Smooth muscle cell (in vitro differentiated cells): ENCODE measurements around the gene ARHGEF5. TPM values are rescaled to one million over a fixed set of nuclear protein-coding genes. Genes with fewer than 3 reads are reported as not detected.
A peak's percentile ranks its signal among the peaks of the same experiment; 100 is the strongest.
"Not testable (repeated sequence)": the region's sequence is repeated elsewhere in the genome, so short reads cannot be mapped to it uniquely, and the experiment has no call there.

ENCODE experiments used
- DNase-seq: peaks from one replicate; lab custom pipeline; 2025; ENCODE audit not compliant: unreplicated experiment; lab: John Stamatoyannopoulos, UW
- H2AFZ ChIP-seq: fragments of 200-600 bp; sonication (generic); 2 replicates; pipeline ENCODE4 v1.6.0; 2016; ENCODE audit warnings: antibody characterized with exemption, low read depth, mild to moderate bottlenecking
- H3F3A ChIP-seq: fragments of 200-600 bp; sonication (generic); 2 replicates; pipeline ENCODE4 v1.6.0; 2017; ENCODE audit warnings: antibody characterized with exemption, low read depth
- H3K27ac ChIP-seq: fragments of 200-600 bp; sonication (generic); 2 replicates; pipeline ENCODE4 v1.5.1; 2016; ENCODE audit warnings: low read depth, mild to moderate bottlenecking
- H3K27me3 ChIP-seq: fragments of 200-600 bp; sonication (generic); 2 replicates; pipeline ENCODE4 v1.6.1; 2016; ENCODE audit warnings: low read depth, mild to moderate bottlenecking
- H3K36me3 ChIP-seq: fragments of 200-600 bp; sonication (generic); 2 replicates; pipeline ENCODE4 v1.5.1; 2016; ENCODE audit warnings: low read depth
- H3K4me1 ChIP-seq: fragments of 200-600 bp; sonication (generic); 2 replicates; pipeline ENCODE4 v1.5.1; 2016; ENCODE audit warnings: low read depth
- H3K4me2 ChIP-seq: fragments of 200-600 bp; sonication (generic); 2 replicates; pipeline ENCODE4 v1.6.0; 2016; ENCODE audit warnings: mild to moderate bottlenecking
- H3K4me3 ChIP-seq: fragments of 200-600 bp; sonication (generic); 2 replicates; pipeline ENCODE4 v1.5.1; 2016; ENCODE audit warnings: mild to moderate bottlenecking
- H3K79me2 ChIP-seq: fragments of 200-600 bp; sonication (generic); 2 replicates; pipeline ENCODE4 v1.6.0; 2016; ENCODE audit warnings: low read depth, mild to moderate bottlenecking
- H3K9ac ChIP-seq: fragments of 200-600 bp; sonication (generic); 2 replicates; pipeline ENCODE4 v1.6.0; 2016; ENCODE audit warnings: low read depth
- H3K9me3 ChIP-seq: fragments of 200-600 bp; sonication (generic); replicated peaks from 2 replicates; pipeline ENCODE4 v1.5.1; 2016; ENCODE audit warnings: low read depth
- H4K20me1 ChIP-seq: fragments of 200-600 bp; sonication (generic); 2 replicates; pipeline ENCODE4 v1.6.0; 2016; ENCODE audit warnings: low read depth
- WGBS: methylation state at CpG from one replicate; pipeline ENCODE4 v1.1.7; 2016; ENCODE audit warnings: low lambda C conversion rate; 5-methylcytosine and 5-hydroxymethylcytosine counted together
- polyA plus RNA-seq: library from polyadenylated mRNA; unstranded; fragments of >200 nt; fragmentation: Nextera tagmentation; extraction: Ambion mirVana; gene quantifications from 2 replicates; pipeline ENCODE4 v1.2.1, GENCODE V29; 2016
- total RNA-seq: library from RNA; depleted of rRNA; stranded (reverse); fragments of >200 nt; gene quantifications from 2 replicates; pipeline ENCODE4 v1.2.3, GENCODE V29; 2014
- TF ChIP-seq, protein P1 (sequence below): fragments of 200-600 bp; sonication (generic); IDR thresholded peaks from 2 replicates; pipeline ENCODE4 v1.5.1; 2017; ENCODE audit warnings: borderline replicate concordance, mild to moderate bottlenecking, antibody characterized with exemption; ENCODE audit not compliant: insufficient read depth, poor library complexity, severe bottlenecking

The ARHGEF5 gene
- total and polyA plus RNA-seq, 2 experiments from 2014 or later: 3.7 to 12.1 TPM

DNA sequence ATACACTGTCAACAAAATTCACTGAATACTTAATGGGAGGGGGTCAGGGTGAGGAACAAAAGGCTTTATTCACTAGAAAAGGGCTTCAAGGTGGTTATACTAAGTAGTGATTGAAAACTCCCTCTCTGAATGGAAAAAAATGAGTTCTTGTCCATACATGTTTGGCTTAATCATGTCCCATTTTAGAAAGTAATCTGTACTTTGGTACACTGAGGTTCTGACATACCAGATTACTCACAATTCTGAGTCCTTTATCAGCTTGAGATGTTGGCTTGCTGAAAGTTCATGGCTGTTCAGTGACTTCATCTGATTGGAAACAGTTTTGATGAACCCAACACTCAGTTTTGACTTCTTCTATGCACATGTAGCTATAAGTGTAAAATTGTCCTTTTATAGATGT, 61.1 kb downstream of the ARHGEF5 start:
- Histone ChIP-seq H3K36me3 (no peaks in the 10 kb centered on the region), H3K4me2 (no peak overlapping the region), H2AFZ (no peak overlapping the region), H3K79me2 (no peaks in the 10 kb centered on the region), H3K27me3 (no peaks in the 10 kb centered on the region), H4K20me1 (no peaks in the 10 kb centered on the region), H3K27ac (peak overlapping the region; percentile 43), H3F3A (no peaks in the 10 kb centered on the region), H3K9ac (no peak overlapping the region), H3K4me3 (no peak overlapping the region), H3K9me3 (no peaks in the 10 kb centered on the region), H3K4me1 (no peaks in the 10 kb centered on the region)
- TF ChIP-seq, protein P1, sequence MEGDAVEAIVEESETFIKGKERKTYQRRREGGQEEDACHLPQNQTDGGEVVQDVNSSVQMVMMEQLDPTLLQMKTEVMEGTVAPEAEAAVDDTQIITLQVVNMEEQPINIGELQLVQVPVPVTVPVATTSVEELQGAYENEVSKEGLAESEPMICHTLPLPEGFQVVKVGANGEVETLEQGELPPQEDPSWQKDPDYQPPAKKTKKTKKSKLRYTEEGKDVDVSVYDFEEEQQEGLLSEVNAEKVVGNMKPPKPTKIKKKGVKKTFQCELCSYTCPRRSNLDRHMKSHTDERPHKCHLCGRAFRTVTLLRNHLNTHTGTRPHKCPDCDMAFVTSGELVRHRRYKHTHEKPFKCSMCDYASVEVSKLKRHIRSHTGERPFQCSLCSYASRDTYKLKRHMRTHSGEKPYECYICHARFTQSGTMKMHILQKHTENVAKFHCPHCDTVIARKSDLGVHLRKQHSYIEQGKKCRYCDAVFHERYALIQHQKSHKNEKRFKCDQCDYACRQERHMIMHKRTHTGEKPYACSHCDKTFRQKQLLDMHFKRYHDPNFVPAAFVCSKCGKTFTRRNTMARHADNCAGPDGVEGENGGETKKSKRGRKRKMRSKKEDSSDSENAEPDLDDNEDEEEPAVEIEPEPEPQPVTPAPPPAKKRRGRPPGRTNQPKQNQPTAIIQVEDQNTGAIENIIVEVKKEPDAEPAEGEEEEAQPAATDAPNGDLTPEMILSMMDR: no peak
- DNase-seq: no peak

DNA sequence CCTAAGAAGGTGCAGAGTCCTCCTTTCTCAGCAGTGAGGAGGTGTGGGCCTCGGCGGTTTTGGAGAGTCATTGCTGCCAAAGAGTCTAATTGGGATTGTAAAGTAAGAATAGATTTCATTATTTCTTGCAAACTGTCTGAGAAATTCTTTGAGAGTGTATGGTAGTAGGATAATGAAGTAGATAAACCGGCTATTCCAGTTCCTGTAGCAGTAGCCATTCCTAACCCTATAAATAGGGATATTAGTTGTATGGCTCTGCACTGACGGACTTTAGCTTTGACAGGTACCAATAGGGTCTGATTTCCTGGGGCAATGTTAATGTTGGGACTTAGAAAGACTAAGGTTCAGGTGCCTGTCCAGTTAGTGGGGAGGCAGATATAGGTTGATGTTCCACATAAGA, 63.7 kb downstream of the ARHGEF5 start:
- H3F3A ChIP-seq, H3K36me3 ChIP-seq, H3K9me3 ChIP-seq, H3K79me2 ChIP-seq, H3K27ac ChIP-seq, H3K4me2 ChIP-seq, H2AFZ ChIP-seq, DNase-seq, H3K4me3 ChIP-seq, H3K27me3 ChIP-seq, H3K4me1 ChIP-seq, H4K20me1 ChIP-seq, H3K9ac ChIP-seq: not testable (repeated sequence)
- 80% methylated on average over 4 of the region's 4 CpGs for WGBS

DNA sequence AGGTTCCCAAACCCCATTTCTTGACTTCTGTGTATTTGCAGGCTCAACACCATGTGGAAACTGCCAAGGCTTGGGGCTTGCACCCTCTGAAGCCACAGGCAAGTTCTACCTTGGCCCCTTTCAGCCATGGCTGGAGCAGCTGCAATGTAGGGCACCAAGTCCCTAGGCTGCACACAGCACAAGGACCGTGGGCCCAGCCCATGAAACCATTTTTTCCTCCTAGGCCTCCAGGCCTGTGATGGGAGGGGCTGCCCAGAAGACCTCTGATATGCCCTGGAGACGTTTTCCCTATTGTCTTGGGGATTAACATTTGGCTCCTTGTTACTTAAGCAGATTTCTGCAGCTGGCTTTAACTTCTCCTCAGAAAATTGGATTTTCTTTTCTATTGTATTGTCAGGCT, 72.3 kb downstream of the ARHGEF5 start:
- not testable (repeated sequence) for H3K27me3 ChIP-seq, H3K36me3 ChIP-seq, H3K9me3 ChIP-seq, H3K9ac ChIP-seq, H2AFZ ChIP-seq, H3K4me3 ChIP-seq, H3F3A ChIP-seq, H4K20me1 ChIP-seq, H3K4me2 ChIP-seq, DNase-seq, H3K4me1 ChIP-seq, H3K79me2 ChIP-seq, H3K27ac ChIP-seq
- WGBS: 54% methylated on average over 2 of the region's 2 CpGs

DNA sequence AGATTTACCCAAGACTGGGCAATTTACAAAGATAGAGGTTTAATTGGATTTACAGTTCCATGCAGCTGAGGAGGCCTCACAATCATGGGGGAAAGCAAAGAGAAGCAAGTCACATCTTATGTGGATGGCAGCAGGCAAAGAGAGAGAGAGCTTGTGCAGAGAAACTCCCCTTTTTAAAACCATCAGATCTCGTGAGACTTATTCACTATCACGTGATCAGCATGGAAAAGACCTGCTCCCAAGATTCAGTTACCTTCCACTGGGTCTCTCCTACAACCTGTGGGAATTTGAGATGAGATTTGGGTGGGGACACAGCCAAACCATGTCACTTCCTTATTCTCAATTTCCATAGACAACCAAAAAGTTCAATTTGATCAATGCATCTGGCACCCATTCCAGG, 73.2 kb downstream of the ARHGEF5 start:
- Histone ChIP-seq H3K27me3 (no peaks in the 10 kb centered on the region), H3K4me2 (no peak overlapping the region), H3K79me2 (no peaks in the 10 kb centered on the region), H3K27ac (no peak overlapping the region), H4K20me1 (no peaks in the 10 kb centered on the region), H2AFZ (no peak overlapping the region), H3K36me3 (no peaks in the 10 kb centered on the region), H3K4me3 (no peak overlapping the region), H3K9ac (no peak overlapping the region), H3K9me3 (peaks cover 3% of the 10 kb centered on the region), H3K4me1 (no peaks in the 10 kb centered on the region), H3F3A (no peaks in the 10 kb centered on the region)
- DNase-seq: no peak
- TF ChIP-seq, protein P1: no peak
- 85% methylated on average over 2 of the region's 2 CpGs for WGBS

Other genes starting within 250 kb of the ARHGEF5 start
- gene OR2A2, start 245.8 kb upstream of the ARHGEF5 start, total RNA-seq: not detected in 2 replicates
- gene OR2A2, start 245.8 kb upstream of the ARHGEF5 start, polyA plus RNA-seq: not detected in 2 replicates
- not detected in 2 replicates for gene OR2A14, start 232.2 kb upstream of the ARHGEF5 start, total RNA-seq
- not detected in 2 replicates for gene OR2A14, start 232.2 kb upstream of the ARHGEF5 start, polyA plus RNA-seq
- gene CTAGE4, start 171.9 kb upstream of the ARHGEF5 start, total RNA-seq: 1.2 and 1.8 TPM in 2 replicates
- gene CTAGE4, start 171.9 kb upstream of the ARHGEF5 start, polyA plus RNA-seq: 0.61 and 1.4 TPM in 2 replicates
- 4.7 and 6.7 TPM in 2 replicates for gene ARHGEF35, start 159.6 kb upstream of the ARHGEF5 start, total RNA-seq
- 4.2 and 7.5 TPM in 2 replicates for gene ARHGEF35, start 159.6 kb upstream of the ARHGEF5 start, polyA plus RNA-seq
- 0.40 TPM in 1 of 2 replicates, not detected in the other for gene OR2A42, start 115.8 kb upstream of the ARHGEF5 start, total RNA-seq
- 0.11 TPM in 1 of 2 replicates, not detected in the other for gene OR2A42, start 115.8 kb upstream of the ARHGEF5 start, polyA plus RNA-seq
- gene OR2A7, start 90.6 kb upstream of the ARHGEF5 start, total RNA-seq: 0.22 and 2.2 TPM in 2 replicates
- gene OR2A7, start 90.6 kb upstream of the ARHGEF5 start, polyA plus RNA-seq: 0.30 and 0.67 TPM in 2 replicates
- gene CTAGE8, start 86.1 kb upstream of the ARHGEF5 start, total RNA-seq: 1.3 and 3.9 TPM in 2 replicates
- gene CTAGE8, start 86.1 kb upstream of the ARHGEF5 start, polyA plus RNA-seq: 0.11 and 0.65 TPM in 2 replicates
- gene OR2A1, start 43.0 kb upstream of the ARHGEF5 start, total RNA-seq: not detected in 2 replicates
- gene OR2A1, start 43.0 kb upstream of the ARHGEF5 start, polyA plus RNA-seq: 0.07 TPM in 1 of 2 replicates, not detected in the other
- gene NOBOX, start 48.3 kb downstream of the ARHGEF5 start, total RNA-seq: not detected in 2 replicates
- gene NOBOX, start 48.3 kb downstream of the ARHGEF5 start, polyA plus RNA-seq: not detected in 2 replicates